Breast epithelium (tissue), 3 donors: ENCODE data around the gene IL12RB1.

ENCODE experiments used
- POLR2A ChIP-seq: fragments of 450-650 bp; IDR thresholded peaks from one replicate; pipeline ENCODE4 v1.6.1; 2016; ENCODE audit warnings: antibody characterized with exemption, mild to moderate bottlenecking, moderate library complexity
- TF ChIP-seq, protein P1 (sequence below), 3 donors: fragments of 450-650 bp; IDR thresholded peaks; one replicate each; pipeline ENCODE4 v1.5.1; 2016 to 2017; ENCODE audit warnings: antibody characterized with exemption in 3 of 3, mild to moderate bottlenecking in 3 of 3, moderate library complexity in 3 of 3

DNA sequence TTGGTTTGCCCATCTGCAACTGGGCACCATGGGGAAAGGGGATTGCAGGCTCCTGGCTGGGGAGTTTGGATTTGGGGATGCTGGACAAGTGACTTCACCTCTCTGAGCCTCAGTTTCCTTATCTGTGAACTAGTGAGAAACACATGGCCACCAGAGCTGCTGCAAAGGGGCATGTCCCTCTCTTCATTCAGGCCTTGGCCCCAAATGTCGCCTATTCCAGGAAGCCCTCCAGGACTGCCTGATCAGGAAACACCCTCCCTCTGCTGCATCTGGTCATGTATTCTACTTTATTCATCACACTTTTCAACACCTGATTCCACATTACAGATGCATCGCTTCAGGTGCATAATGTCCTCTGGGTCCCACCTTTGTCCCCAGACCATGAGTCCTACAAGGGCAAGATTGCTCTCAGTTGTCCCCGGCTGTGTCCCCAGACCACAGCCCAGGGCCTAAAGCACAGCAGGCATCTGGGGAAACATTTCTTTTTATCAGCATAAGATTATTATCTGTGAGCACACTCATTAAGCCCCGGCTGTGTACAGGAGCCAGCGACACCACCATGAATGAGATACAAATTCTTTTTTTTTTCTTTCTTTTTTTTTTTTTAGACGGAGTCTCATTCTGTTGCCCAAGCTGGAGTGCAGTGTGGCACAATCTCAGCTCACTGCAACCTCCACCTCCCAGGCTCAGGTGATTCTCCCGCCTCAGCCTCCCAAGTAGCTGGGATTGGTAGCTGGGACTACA is 41.3 kb downstream of the IL12RB1 start:
- TF ChIP-seq, protein P1, sequence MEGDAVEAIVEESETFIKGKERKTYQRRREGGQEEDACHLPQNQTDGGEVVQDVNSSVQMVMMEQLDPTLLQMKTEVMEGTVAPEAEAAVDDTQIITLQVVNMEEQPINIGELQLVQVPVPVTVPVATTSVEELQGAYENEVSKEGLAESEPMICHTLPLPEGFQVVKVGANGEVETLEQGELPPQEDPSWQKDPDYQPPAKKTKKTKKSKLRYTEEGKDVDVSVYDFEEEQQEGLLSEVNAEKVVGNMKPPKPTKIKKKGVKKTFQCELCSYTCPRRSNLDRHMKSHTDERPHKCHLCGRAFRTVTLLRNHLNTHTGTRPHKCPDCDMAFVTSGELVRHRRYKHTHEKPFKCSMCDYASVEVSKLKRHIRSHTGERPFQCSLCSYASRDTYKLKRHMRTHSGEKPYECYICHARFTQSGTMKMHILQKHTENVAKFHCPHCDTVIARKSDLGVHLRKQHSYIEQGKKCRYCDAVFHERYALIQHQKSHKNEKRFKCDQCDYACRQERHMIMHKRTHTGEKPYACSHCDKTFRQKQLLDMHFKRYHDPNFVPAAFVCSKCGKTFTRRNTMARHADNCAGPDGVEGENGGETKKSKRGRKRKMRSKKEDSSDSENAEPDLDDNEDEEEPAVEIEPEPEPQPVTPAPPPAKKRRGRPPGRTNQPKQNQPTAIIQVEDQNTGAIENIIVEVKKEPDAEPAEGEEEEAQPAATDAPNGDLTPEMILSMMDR (IDR thresholded peaks at IDR 0.05): no peak
- TF ChIP-seq POLR2A: no peak
